Fibroblast of the aortic adventitia (primary cell): Measurements from ENCODE around the gene LIPE. TPM values are rescaled to one million over a fixed set of nuclear protein-coding genes. Genes with fewer than 3 reads are reported as not detected.

Experiments used
- DNase-seq: peaks from one replicate; pipeline ENCODE4 v3.0.0-alpha.2; 2010; ENCODE audit warnings: low read depth
- H3K4me3 ChIP-seq: 2 replicates; pipeline ENCODE4 v1.5.1; 2011; ENCODE audit warnings: low read depth, mild to moderate bottlenecking, control low read depth, low read length, moderate library complexity
- CTCF ChIP-seq: IDR thresholded peaks from 2 replicates; pipeline ENCODE4 v1.5.1; 2011; ENCODE audit warnings: mild to moderate bottlenecking, low read length, control low read depth, inconsistent platforms; ENCODE audit not compliant: insufficient read depth
- total RNA-seq: library from RNA; depleted of rRNA; stranded (reverse); fragments of >200 nt; gene quantifications from 2 replicates; pipeline ENCODE4 v1.2.3, GENCODE V29; 2012; ENCODE audit warnings: low replicate concordance

The LIPE gene
- total RNA-seq, 1 donor, result 1.6 TPM

- no peak overlapping the region for H3K4me3 ChIP-seq
- no peak for DNase-seq
- TF ChIP-seq CTCF, result no peak
Observed at GRCh38 chr19:42443944-42444398, 16.8 kb upstream of the LIPE start.

- TF ChIP-seq CTCF, result no peak
- H3K4me3 ChIP-seq, result no peak within 1 kb of the TSS
- no peak for DNase-seq
Observed at GRCh38 chr19:42442833-42443232, 15.6 kb upstream of the LIPE start, which contains the start of gene CXCL17. Gene CXCL17 (minus strand): TSS chr19:42442946. CDS start chr19:42442832, 114 bp downstream.

GRCh38 chr19:42441049-42441445, 13.9 kb upstream of the LIPE start:
- H3K4me3 ChIP-seq, result no peak overlapping the region
- DNase-seq, result no peak
- no peak for TF ChIP-seq CTCF

GRCh38 chr19:42440357-42441048, 13.3 kb upstream of the LIPE start:
- H3K4me3 ChIP-seq, result no peak overlapping the region
- TF ChIP-seq CTCF, result peak; percentile 91
- DNase-seq, result peak; percentile 77

- H3K4me3 ChIP-seq, result no peak overlapping the region
- TF ChIP-seq CTCF, result no peak
- DNase-seq, result peak; percentile 27
Observed at GRCh38 chr19:42436006-42436405, 8.8 kb upstream of the LIPE start.

GRCh38 chr19:42435316-42435715, 8.1 kb upstream of the LIPE start:
- no peak overlapping the region for H3K4me3 ChIP-seq
- DNase-seq, result no peak
- TF ChIP-seq CTCF, result no peak
